DND-41 (cell line): ENCODE measurements around the gene NAA10.

Source experiments
- CTCF ChIP-seq: IDR thresholded peaks from 2 replicates; pipeline ENCODE4 v1.5.1; 2012; ENCODE audit warnings: borderline replicate concordance, low read length, moderate library complexity, mild to moderate bottlenecking; ENCODE audit not compliant: poor library complexity, severe bottlenecking; ENCODE audit errors: extremely low read depth
- EZH2 ChIP-seq: IDR thresholded peaks from 3 replicates; pipeline ENCODE4 v1.6.1; 2012; ENCODE audit warnings: borderline replicate concordance, low read depth, mild to moderate bottlenecking, moderate library complexity, low read length, inconsistent platforms; ENCODE audit not compliant: severe bottlenecking

DNA sequence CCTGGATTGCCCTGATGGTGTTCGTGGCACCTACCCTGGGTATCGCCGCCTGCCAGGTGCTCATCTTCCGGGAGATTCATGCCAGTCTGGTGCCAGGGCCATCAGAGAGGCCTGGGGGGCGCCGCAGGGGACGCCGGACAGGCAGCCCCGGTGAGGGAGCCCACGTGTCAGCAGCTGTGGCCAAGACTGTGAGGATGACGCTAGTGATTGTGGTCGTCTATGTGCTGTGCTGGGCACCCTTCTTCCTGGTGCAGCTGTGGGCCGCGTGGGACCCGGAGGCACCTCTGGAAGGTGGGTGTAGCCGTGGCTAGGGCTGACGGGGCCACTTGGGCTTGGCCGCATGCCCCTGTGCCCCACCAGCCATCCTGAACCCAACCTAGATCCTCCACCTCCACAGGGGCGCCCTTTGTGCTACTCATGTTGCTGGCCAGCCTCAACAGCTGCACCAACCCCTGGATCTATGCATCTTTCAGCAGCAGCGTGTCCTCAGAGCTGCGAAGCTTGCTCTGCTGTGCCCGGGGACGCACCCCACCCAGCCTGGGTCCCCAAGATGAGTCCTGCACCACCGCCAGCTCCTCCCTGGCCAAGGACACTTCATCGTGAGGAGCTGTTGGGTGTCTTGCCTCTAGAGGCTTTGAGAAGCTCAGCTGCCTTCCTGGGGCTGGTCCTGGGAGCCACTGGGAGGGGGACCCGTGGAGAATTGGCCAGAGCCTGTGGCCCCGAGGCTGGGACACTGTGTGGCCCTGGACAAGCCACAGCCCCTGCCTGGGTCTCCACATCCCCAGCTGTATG, 28.5 kb downstream of the NAA10 start:
- TF ChIP-seq CTCF (no peak), EZH2 (no peak)
